Measurements from ENCODE around the gene CCDC83. TPM values are rescaled to one million over a fixed set of nuclear protein-coding genes. Genes with fewer than 3 reads are reported as not detected.
"Not testable (repeated sequence)": the region's sequence is repeated elsewhere in the genome, so short reads cannot be mapped to it uniquely, and the experiment has no call there.

The CCDC83 gene
- total RNA-seq, 4 donors from 2014 or later = not detected

DNA sequence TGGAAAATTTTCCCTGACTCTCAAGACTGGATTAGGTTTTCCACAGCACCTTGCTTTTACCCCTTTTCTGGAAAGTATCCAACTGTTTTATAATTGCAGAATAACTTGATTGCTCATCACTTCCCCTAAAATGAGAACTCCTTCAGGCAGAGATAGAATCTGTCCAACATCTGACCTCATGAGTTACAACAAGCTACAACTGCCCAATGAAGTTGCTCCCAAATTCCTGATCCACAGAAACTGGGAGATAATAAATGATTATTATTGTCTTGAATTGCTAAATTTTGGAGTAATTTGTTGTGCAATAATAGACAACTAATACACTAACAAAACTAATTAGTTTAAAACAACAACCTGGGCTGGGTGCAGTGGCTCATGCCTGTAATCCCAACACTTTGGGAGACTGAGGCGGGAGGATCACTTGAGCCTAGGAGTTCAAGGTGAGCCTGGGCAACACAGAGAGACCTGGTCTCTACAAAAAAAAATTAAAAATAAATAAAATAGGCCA lies 10.0 kb upstream of the CCDC83 start:
- no peak for ATAC-seq
- Histone ChIP-seq H3K27me3 (no peaks in the 10 kb centered on the region), H3K9me3 (no peaks in the 10 kb centered on the region), H3K27ac (no peak overlapping the region), H3K36me3 (no peaks in the 10 kb centered on the region), H3K4me3 (no peak overlapping the region), H3K4me1 (no peaks in the 10 kb centered on the region)
- intact Hi-C loops (cut with DNase I; ENCODE audit: low total_unique reads) (no loop called here), in situ Hi-C loops (cut with MboI; ENCODE audit: low sequenced_read_pairs in 4 of 4) (loop anchor here in 3 of 4 donors (25.0 kb wide), 2 partner anchors 233 to 258 kb away; no protein-coding TSS in a partner anchor)
- DNase-seq = no peak
- no peak for TF ChIP-seq POLR2A (IDR thresholded peaks at IDR 0.05)
- TF ChIP-seq, protein P1, sequence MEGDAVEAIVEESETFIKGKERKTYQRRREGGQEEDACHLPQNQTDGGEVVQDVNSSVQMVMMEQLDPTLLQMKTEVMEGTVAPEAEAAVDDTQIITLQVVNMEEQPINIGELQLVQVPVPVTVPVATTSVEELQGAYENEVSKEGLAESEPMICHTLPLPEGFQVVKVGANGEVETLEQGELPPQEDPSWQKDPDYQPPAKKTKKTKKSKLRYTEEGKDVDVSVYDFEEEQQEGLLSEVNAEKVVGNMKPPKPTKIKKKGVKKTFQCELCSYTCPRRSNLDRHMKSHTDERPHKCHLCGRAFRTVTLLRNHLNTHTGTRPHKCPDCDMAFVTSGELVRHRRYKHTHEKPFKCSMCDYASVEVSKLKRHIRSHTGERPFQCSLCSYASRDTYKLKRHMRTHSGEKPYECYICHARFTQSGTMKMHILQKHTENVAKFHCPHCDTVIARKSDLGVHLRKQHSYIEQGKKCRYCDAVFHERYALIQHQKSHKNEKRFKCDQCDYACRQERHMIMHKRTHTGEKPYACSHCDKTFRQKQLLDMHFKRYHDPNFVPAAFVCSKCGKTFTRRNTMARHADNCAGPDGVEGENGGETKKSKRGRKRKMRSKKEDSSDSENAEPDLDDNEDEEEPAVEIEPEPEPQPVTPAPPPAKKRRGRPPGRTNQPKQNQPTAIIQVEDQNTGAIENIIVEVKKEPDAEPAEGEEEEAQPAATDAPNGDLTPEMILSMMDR (IDR thresholded peaks at IDR 0.05 in 4 of 5, conservative IDR thresholded peaks at IDR 0.05 in 1 of 5) = no peak

DNA sequence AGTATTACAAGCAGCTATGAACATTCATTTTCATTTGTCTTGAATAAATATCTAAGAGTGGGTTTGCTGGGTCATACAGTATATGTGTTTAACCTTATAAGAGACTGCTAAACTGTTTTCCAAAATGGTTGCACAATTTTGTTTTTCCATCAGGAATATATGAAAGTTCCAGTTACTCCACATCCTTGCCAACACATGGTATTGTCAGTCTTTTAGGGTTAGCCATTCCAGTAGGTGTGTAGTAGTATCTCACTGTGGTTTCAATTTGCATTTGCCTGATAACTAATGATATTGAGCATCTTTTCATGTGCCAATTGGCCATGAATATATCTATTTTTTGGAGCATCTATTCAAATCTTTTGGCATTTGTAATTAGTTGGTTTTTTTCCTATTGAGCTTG lies 7.7 kb upstream of the CCDC83 start:
- no peaks in the 10 kb centered on the region for H3K9me3 ChIP-seq
- no peak overlapping the region for H3K27ac ChIP-seq
- no peak for DNase-seq
- no peaks in the 10 kb centered on the region for H3K36me3 ChIP-seq
- no peak for ATAC-seq
- H3K4me3 ChIP-seq = no peak overlapping the region
- H3K27me3 ChIP-seq = no peaks in the 10 kb centered on the region
- in situ Hi-C loops (cut with MboI; ENCODE audit: low sequenced_read_pairs in 4 of 4) = loop anchor here in 3 of 4 donors (25.0 kb wide), 2 partner anchors 235 to 260 kb away; no protein-coding TSS in a partner anchor
- TF ChIP-seq POLR2A (IDR thresholded peaks at IDR 0.05) = no peak
- TF ChIP-seq, protein P1 (IDR thresholded peaks at IDR 0.05 in 4 of 5, conservative IDR thresholded peaks at IDR 0.05 in 1 of 5) = no peak
- intact Hi-C loops (cut with DNase I; ENCODE audit: low total_unique reads) = no loop called here
- H3K4me1 ChIP-seq = no peaks in the 10 kb centered on the region

DNA sequence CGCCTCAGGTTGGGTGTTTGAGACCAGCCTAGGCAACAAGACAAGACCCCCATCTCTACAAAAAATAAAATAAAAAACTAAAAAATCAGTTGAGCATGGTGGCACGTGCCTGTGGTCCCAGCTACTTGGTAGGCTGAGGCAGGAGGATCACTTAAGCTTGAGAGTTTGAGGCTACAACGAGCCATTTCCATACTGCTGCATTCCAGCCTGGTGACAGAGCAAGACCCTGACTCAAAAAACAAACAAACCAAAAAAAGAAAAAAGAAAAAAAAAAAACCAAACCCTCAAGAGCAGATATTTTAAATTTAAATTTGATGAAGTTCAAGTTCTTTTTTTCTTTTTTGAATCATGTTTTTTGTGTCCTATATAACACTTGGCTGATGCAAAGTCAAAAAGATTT lies 7.2 kb upstream of the CCDC83 start:
- Histone ChIP-seq H3K36me3 (no peaks in the 10 kb centered on the region), H3K27ac (no peak overlapping the region), H3K4me3 (no peak overlapping the region), H3K27me3 (no peaks in the 10 kb centered on the region), H3K9me3 (no peaks in the 10 kb centered on the region), H3K4me1 (no peaks in the 10 kb centered on the region)
- TF ChIP-seq, protein P1 (IDR thresholded peaks at IDR 0.05 in 4 of 5, conservative IDR thresholded peaks at IDR 0.05 in 1 of 5) = no peak
- TF ChIP-seq POLR2A (IDR thresholded peaks at IDR 0.05) = no peak
- ATAC-seq (no peak), DNase-seq (no peak)
- in situ Hi-C loops (cut with MboI; ENCODE audit: low sequenced_read_pairs in 4 of 4) (loop anchor here in 3 of 4 donors (25.0 kb wide), 2 partner anchors 236 to 261 kb away; no protein-coding TSS in a partner anchor), intact Hi-C loops (cut with DNase I; ENCODE audit: low total_unique reads) (no loop called here)

DNA sequence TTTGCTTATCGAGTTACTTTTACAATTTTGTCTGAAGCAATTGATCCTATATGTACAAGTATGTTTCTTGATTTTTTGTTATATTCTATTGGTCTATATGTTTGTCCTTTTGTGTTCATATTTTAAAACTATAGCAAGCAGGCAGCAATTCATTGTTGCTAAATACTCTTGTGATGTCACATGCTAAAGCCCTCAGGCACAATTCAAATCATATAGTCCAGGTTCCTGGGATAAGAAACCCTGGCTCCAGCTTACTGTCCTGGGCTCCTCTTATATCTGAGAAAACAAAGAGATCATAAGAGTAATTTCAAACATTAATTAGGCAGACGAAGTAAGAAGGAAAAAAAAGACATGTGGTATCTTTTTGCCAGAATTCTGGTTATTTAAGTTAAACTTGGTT lies 6.6 kb upstream of the CCDC83 start:
- in situ Hi-C loops (cut with MboI; ENCODE audit: low sequenced_read_pairs in 4 of 4) = loop anchor here in 3 of 4 donors (25.0 kb wide), 2 partner anchors 236 to 261 kb away; no protein-coding TSS in a partner anchor
- no peaks in the 10 kb centered on the region for H3K9me3 ChIP-seq
- H3K4me3 ChIP-seq = no peak overlapping the region
- ATAC-seq (no peak), DNase-seq (no peak)
- no peak overlapping the region for H3K27ac ChIP-seq
- no peaks in the 10 kb centered on the region for H3K27me3 ChIP-seq
- peaks cover 0 to under 1% of the 10 kb centered on the region in 2 donors for H3K4me1 ChIP-seq
- intact Hi-C loops (cut with DNase I; ENCODE audit: low total_unique reads) = no loop called here
- TF ChIP-seq, protein P1 (IDR thresholded peaks at IDR 0.05 in 4 of 5, conservative IDR thresholded peaks at IDR 0.05 in 1 of 5) = no peak
- TF ChIP-seq POLR2A (IDR thresholded peaks at IDR 0.05) = no peak
- H3K36me3 ChIP-seq = no peaks in the 10 kb centered on the region

DNA sequence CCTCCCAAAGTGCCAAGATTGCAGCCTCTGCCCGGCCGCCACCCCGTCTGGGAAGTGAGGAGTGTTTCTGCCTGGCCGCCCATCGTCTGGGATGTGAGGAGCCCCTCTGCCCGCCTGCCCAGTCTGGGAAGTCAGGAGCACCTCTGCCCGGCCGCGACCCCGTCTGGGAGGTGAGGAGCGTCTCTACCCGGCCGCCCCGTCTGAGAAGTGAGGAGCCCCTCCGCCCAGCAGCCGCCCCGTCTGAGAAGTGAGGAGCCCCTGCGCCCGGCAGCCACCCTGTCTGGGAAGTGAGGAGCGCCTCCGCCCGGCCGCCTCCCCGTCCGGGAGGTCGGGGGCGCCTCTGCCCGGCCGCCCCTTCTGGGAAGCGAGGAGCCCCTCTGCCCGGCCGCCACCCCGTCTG lies 2.4 kb upstream of the CCDC83 start:
- H3K4me1 ChIP-seq, H3K27me3 ChIP-seq, ATAC-seq, H3K9me3 ChIP-seq, H3K4me3 ChIP-seq, H3K27ac ChIP-seq, DNase-seq, H3K36me3 ChIP-seq: not testable (repeated sequence)
- in situ Hi-C loops (cut with MboI; ENCODE audit: low sequenced_read_pairs in 4 of 4) (loop anchor here in 1 of 4 donors (10.0 to 25.0 kb wide), 2 partner anchors 362 to 960 kb away; partner anchors contain the start of gene PRSS23), intact Hi-C loops (cut with DNase I; ENCODE audit: low total_unique reads) (loop anchor here (10.0 kb wide), 3 partner anchors 192 to 762 kb away; partner anchors contain the start of gene HIKESHI)

DNA sequence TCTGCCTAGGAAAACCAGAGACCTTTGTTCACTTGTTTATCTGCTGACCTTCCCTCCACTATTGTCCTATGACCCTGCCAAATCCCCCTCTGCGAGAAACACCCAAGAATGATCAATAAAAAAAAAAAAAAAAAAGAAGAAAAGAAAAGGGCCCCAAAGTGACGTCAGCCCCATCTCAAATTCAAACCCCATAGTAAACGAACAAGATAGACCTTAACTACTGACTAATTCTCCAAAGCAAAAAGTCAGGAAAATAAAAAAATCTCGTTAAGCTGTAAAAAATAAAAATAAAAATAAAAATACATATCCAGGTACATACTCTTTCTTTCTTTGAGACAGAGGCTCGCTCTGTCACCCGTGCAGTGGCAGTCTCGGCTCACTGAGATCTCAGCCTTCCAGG lies 1.6 kb upstream of the CCDC83 start:
- in situ Hi-C loops (cut with MboI; ENCODE audit: low sequenced_read_pairs in 4 of 4) = loop anchor here in 1 of 4 donors (10.0 to 25.0 kb wide), 2 partner anchors 361 to 959 kb away; partner anchors contain the start of gene PRSS23
- H3K4me3 ChIP-seq = peak overlapping the region in 1 of 4 donors; percentile 71
- intact Hi-C loops (cut with DNase I; ENCODE audit: low total_unique reads) = loop anchor here (10.0 kb wide), 3 partner anchors 191 to 761 kb away; partner anchors contain the start of gene HIKESHI

More for the DNA sequence above, 1.6 kb upstream of the CCDC83 start:
- H3K9me3 ChIP-seq, H3K27me3 ChIP-seq, H3K36me3 ChIP-seq, ATAC-seq, H3K27ac ChIP-seq, DNase-seq, H3K4me1 ChIP-seq: not testable (repeated sequence)

All from gastrocnemius medialis (tissue), 4 donors.